LNCAP (cell line): ENCODE measurements around the gene TAS1R3.
A peak's percentile ranks its signal among the peaks of the same experiment; 100 is the strongest.

Source experiments
- CTCF ChIP-seq: fragments of 450-650 bp; IDR thresholded peaks from 2 replicates; pipeline ENCODE4 v1.5.1; 2017; ENCODE audit warnings: mild to moderate bottlenecking

TAS1R3 gene

GRCh38 chr1:1285611-1286311, 45.3 kb upstream of the TAS1R3 start:
- no peak for TF ChIP-seq CTCF

DNA sequence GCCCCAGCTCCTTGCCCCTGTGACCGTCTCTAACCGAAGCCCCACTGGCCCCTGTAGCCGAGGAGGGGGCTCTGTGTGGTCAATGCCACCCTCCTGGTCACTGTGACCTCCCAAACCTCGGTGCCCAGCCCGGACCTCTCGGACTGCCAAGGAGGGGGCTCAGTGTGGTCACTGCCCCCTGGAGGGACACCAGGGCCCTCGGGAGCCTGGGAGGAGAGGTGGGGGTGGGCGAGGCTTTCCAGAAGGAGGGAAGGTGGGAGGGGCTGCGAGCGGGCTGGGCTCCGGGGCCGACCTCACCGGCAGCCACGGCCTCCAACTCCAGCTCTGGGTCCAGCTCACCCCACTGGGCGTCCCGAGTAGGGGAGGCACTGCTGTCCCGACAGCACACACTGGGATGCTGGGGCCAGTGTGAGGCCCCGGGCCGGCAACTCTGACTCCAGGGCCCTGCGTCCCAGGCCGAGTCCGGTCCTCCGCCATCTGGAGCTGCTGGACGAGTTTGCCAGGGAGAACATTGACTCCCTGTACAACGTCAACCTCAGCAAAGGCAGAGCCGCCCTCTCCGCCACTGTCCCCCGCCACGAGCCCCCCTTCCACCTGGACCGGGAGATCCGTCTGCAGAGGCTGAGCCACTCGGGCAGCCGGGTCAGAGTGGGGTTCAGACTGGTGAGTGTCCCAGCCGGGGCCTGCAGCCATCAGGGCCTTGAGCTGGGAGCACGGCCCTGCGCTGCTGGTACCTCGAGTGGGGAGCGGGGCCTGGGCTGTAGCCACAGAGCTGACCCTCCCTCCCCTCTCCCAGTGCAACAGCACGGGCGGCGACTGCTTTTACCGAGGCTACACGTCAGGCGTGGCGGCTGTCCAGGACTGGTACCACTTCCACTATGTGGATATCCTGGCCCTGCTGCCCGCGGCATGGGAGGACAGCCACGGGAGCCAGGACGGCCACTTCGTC, 44.5 kb upstream of the TAS1R3 start:
- no peak for TF ChIP-seq CTCF

GRCh38 chr1:1287288-1288110, 43.6 kb upstream of the TAS1R3 start:
- no peak for TF ChIP-seq CTCF

DNA sequence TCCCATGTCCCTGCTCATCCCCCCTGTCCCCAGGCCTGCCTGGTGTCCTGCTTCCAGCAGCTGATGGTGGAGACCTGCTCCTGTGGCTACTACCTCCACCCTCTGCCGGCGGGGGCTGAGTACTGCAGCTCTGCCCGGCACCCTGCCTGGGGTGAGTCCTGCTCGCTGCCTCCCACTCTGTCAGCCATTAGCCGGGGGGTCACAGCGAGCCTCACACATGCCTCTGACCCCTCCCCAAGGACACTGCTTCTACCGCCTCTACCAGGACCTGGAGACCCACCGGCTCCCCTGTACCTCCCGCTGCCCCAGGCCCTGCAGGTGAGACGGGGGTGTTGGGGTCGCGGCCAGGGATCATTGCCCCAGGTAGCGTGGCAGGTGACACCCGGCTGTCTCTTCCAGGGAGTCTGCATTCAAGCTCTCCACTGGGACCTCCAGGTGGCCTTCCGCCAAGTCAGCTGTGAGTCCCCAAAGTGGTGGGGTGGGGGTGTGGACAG, 40.8 kb upstream of the TAS1R3 start:
- TF ChIP-seq CTCF: peak; percentile 76

- TF ChIP-seq CTCF: no peak
Observed at GRCh38 chr1:1291023-1291528, 40.0 kb upstream of the TAS1R3 start.

GRCh38 chr1:1291548-1292441, 39.3 kb upstream of the TAS1R3 start:
- TF ChIP-seq CTCF: peak; percentile 70
